Stomach (tissue), 9 donors: ENCODE data around the gene NCK2. TPM values are rescaled to one million over a fixed set of nuclear protein-coding genes. Genes with fewer than 3 reads are reported as not detected.

Source experiments
- DNase-seq, 2 donors: peaks; one replicate each; pipeline versions ENCODE4 v3.0.0 to v3.0.0-alpha.2; 2013 to 2019
- H3K27ac ChIP-seq, 5 donors: fragments of 200-600 bp in 4 of 5; sonication (generic) in 4 of 5; one replicate each; pipeline ENCODE4 v1.5.1; 2013 to 2019; ENCODE audit warnings: mild to moderate bottlenecking in 1 of 5, moderate library complexity in 1 of 5
- H3K27me3 ChIP-seq, 3 donors: fragments of 200-600 bp; sonication (generic); one replicate each; pipeline ENCODE4 v1.5.1; 2017 to 2019; ENCODE audit warnings: mixed run types in 1 of 3
- H3K36me3 ChIP-seq, 4 donors: fragments of 200-600 bp; sonication (generic); 1 replicate in 3 of 4; 2 replicates in 1 of 4; pipeline ENCODE4 v1.5.1; 2016 to 2019
- H3K4me1 ChIP-seq, 4 donors: fragments of 200-600 bp; sonication (generic); one replicate each; pipeline ENCODE4 v1.5.1; 2016 to 2019
- H3K4me3 ChIP-seq, 4 donors: fragments of 200-600 bp; sonication (generic) in 3 of 4; one replicate each; pipeline ENCODE4 v1.5.1; 2016 to 2019; ENCODE audit warnings: mild to moderate bottlenecking in 1 of 4
- H3K9me3 ChIP-seq, 4 donors: fragments of 200-600 bp; sonication (generic); one replicate each; pipeline ENCODE4 v1.5.1; 2016 to 2019
- EP300 ChIP-seq: sonication (generic); formaldehyde crosslinking; IDR thresholded peaks from one replicate; pipeline ENCODE4 v1.6.1; 2017; ENCODE audit warnings: antibody characterized with exemption
- POLR2A ChIP-seq, 4 donors: fragments of 450-650 bp; IDR thresholded peaks; one replicate each; pipeline ENCODE4 v1.6.1; 2016; ENCODE audit warnings: antibody characterized with exemption in 4 of 4, control low read depth in 2 of 4, mild to moderate bottlenecking in 1 of 4, moderate library complexity in 1 of 4
- POLR2AphosphoS5 ChIP-seq, 3 donors: sonication (generic); formaldehyde crosslinking; IDR thresholded peaks; one replicate each; pipeline ENCODE4 v1.6.1; 2016; ENCODE audit warnings: antibody characterized with exemption in 3 of 3
- WGBS, 5 donors: extraction: QIAGEN DNeasy Blood & Tissue Kit in 3 of 5; methylation state at CpG; one replicate each; pipeline versions ENCODE4 v1.1.5 to v1.1.7; 2013 to 2018; 5-methylcytosine and 5-hydroxymethylcytosine counted together
- intact Hi-C: fragments of 100-400 bp; cut with DNase I; formaldehyde crosslinking; loops from one replicate; pipeline ENCODE4 v1.15.1; 2023; ENCODE audit warnings: low total_unique reads
- polyA plus RNA-seq, 3 donors: library from polyadenylated mRNA; stranded (reverse); fragments of 200-250 nt; gene quantifications; one replicate each; pipeline ENCODE4 v1.2.3, GENCODE V29; 2013
- total RNA-seq, 5 donors: library from RNA; depleted of rRNA; stranded (reverse); fragments of >200 nt; gene quantifications; one replicate each; pipeline versions ENCODE4 v1.1.0 to v1.2.3, GENCODE V29; 2014 to 2016
- TF ChIP-seq, protein P1 (sequence below), 7 experiments: fragments of 450-650 bp in 4 of 7; fragments of 200-600 bp in 3 of 7; sonication (generic) in 3 of 7; IDR thresholded peaks; one replicate each; pipeline ENCODE4 v1.5.1; 2016 to 2019; ENCODE audit warnings: antibody characterized with exemption in 7 of 7, control low read depth in 2 of 7, mild to moderate bottlenecking in 1 of 7
- donor health status: healthy with polysubstance abuse.
- donor health status: Bipolar disorder and iron deficiency.
- donor health status: healthy.

NCK2 gene
- total and polyA plus RNA-seq, 8 donors, result 23.1 to 88.9 (median 42.6) TPM

GRCh38 chr2:105879106-105879802, 134.5 kb downstream of the NCK2 start:
- Histone ChIP-seq H3K36me3 (peaks cover 6 to 29% (median 21%) of the 10 kb centered on the region in 4 donors), H3K4me1 (peaks cover 0 to 60% (median 41%) of the 10 kb centered on the region in 4 donors), H3K9me3 (no peaks in the 10 kb centered on the region), H3K4me3 (no peak overlapping the region), H3K27me3 (no peaks in the 10 kb centered on the region), H3K27ac (peak overlapping the region in 1 of 5 donors; percentile 16)
- no peak for TF ChIP-seq POLR2A (IDR thresholded peaks at IDR 0.05)
- TF ChIP-seq, protein P1, sequence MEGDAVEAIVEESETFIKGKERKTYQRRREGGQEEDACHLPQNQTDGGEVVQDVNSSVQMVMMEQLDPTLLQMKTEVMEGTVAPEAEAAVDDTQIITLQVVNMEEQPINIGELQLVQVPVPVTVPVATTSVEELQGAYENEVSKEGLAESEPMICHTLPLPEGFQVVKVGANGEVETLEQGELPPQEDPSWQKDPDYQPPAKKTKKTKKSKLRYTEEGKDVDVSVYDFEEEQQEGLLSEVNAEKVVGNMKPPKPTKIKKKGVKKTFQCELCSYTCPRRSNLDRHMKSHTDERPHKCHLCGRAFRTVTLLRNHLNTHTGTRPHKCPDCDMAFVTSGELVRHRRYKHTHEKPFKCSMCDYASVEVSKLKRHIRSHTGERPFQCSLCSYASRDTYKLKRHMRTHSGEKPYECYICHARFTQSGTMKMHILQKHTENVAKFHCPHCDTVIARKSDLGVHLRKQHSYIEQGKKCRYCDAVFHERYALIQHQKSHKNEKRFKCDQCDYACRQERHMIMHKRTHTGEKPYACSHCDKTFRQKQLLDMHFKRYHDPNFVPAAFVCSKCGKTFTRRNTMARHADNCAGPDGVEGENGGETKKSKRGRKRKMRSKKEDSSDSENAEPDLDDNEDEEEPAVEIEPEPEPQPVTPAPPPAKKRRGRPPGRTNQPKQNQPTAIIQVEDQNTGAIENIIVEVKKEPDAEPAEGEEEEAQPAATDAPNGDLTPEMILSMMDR (IDR thresholded peaks at IDR 0.05), result no peak
- TF ChIP-seq POLR2AphosphoS5 (IDR thresholded peaks at IDR 0.05), result no peak
- no peak for TF ChIP-seq EP300
- WGBS, 5 donors, result 53 to 70% (median 59%) methylated on average over 15 of the region's 15 CpGs
- intact Hi-C loops, result loop anchor here (10.0 kb wide), 1 partner anchor 186 kb away; a partner anchor contains a TSS
- DNase-seq, result no peak

DNA sequence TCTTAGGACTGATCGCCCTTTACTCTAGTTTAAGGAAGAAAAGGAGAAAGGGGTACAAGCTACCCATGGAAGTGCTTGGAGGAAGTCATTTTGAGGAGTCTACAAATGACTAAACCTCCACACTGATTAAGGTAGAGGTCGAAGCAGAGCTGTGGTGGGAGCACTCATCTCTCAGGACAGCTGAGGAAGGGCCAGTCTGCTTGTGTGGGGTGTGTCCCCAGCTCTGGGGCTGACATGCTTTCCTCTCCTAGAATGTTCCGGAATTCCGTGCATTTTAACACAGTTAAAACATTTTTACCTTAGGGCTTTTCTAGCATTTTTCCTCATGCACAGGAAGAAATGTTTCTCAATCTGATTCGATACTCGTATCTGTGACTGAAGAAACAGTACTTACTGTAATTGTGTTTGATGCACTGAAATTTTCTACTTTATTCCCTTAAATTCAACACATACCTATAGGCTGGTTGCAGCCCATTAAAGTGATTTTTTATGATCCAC, 135.1 kb downstream of the NCK2 start:
- TF ChIP-seq POLR2AphosphoS5 (IDR thresholded peaks at IDR 0.05), result no peak
- TF ChIP-seq EP300, result no peak
- TF ChIP-seq, protein P1 (IDR thresholded peaks at IDR 0.05), result no peak
- no peak for TF ChIP-seq POLR2A (IDR thresholded peaks at IDR 0.05)
- 94 to 95% (median 95%) methylated on average over 6 of the region's 6 CpGs for WGBS, 5 donors
- Histone ChIP-seq H3K4me3 (no peak overlapping the region), H3K4me1 (peaks cover 0 to 60% (median 43%) of the 10 kb centered on the region in 4 donors), H3K27me3 (no peaks in the 10 kb centered on the region), H3K36me3 (peaks cover 6 to 29% (median 21%) of the 10 kb centered on the region in 4 donors), H3K9me3 (no peaks in the 10 kb centered on the region), H3K27ac (peak overlapping the region in 1 of 5 donors; percentile 16)
- intact Hi-C loops, result loop anchor here (10.0 kb wide), 1 partner anchor 185 kb away; a partner anchor contains a TSS
- no peak for DNase-seq

DNA sequence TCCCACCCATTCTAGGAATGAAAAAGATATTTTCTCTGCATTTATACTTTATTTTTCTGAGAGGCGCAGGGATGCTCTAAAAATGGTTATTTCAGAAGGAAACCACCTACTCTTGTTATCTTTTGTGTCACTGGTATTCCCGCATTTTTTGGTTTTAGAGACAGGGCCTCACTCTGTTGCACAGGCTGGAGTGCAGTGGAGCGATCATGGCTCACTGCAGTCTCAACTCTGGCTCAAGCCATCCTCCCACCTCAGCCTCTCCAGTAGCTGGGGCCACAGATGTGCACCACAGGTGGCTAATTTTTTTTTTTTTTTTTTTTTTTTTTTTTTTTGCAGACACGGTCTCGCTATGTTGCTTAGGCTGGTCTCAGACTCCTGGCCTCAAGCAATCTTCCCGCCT, 135.9 kb downstream of the NCK2 start:
- no peak overlapping the region for H3K4me3 ChIP-seq
- intact Hi-C loops, result no loop called here
- 90 to 99% (median 94%) methylated on average over 6 of the region's 6 CpGs for WGBS, 5 donors
- no peaks in the 10 kb centered on the region for H3K27me3 ChIP-seq
- H3K9me3 ChIP-seq, result no peaks in the 10 kb centered on the region
- peaks cover 6 to 29% (median 21%) of the 10 kb centered on the region in 4 donors for H3K36me3 ChIP-seq
- no peak for DNase-seq
- H3K4me1 ChIP-seq, result peaks cover 3 to 60% (median 44%) of the 10 kb centered on the region in 4 donors
- H3K27ac ChIP-seq, result no peak overlapping the region
- TF ChIP-seq POLR2A (IDR thresholded peaks at IDR 0.05), result no peak
- TF ChIP-seq, protein P1 (IDR thresholded peaks at IDR 0.05), result no peak
- no peak for TF ChIP-seq EP300
- TF ChIP-seq POLR2AphosphoS5 (IDR thresholded peaks at IDR 0.05), result no peak

GRCh38 chr2:105881286-105882136, 136.8 kb downstream of the NCK2 start:
- 97 to 98% (median 98%) methylated on average over 78 to 79 of the region's 79 CpGs for whole genome bisulfite sequencing, 5 donors
- no peak for DNase-seq
- intact Hi-C loops, result no loop called here
- Histone ChIP-seq H3K27me3 (no peaks in the 10 kb centered on the region), H3K4me1 (peaks cover 12 to 66% (median 50%) of the 10 kb centered on the region in 4 donors), H3K9me3 (no peaks in the 10 kb centered on the region), H3K27ac (no peak overlapping the region), H3K36me3 (peaks cover 6 to 24% (median 21%) of the 10 kb centered on the region in 4 donors), H3K4me3 (no peak overlapping the region)
- TF ChIP-seq POLR2A (IDR thresholded peaks at IDR 0.05), result no peak
- TF ChIP-seq EP300, result no peak
- no peak for TF ChIP-seq POLR2AphosphoS5 (IDR thresholded peaks at IDR 0.05)
- TF ChIP-seq, protein P1 (IDR thresholded peaks at IDR 0.05), result no peak
